C4-2B (cell line): Measurements from ENCODE around the gene NXPH3.
"Not testable (repeated sequence)": the region's sequence is repeated elsewhere in the genome, so short reads cannot be mapped to it uniquely, and the experiment has no call there.

ENCODE experiments used
- CTCF ChIP-seq: fragments of 450-650 bp; conservative IDR thresholded peaks from 2 replicates; pipeline ENCODE4 v1.5.1; 2017; ENCODE audit warnings: mild to moderate bottlenecking
- ZFX ChIP-seq: fragments of 450-650 bp; IDR thresholded peaks from 2 replicates; pipeline ENCODE4 v1.6.1; 2017

GRCh38 chr17:49568695-49569047 lies 7.0 kb upstream of the NXPH3 start:
- not testable (repeated sequence) for TF ChIP-seq CTCF, ZFX
